Liver (tissue), 3 donors: ENCODE measurements around the gene CRABP2.

Source experiments
- EGR1 ChIP-seq, 2 donors: IDR thresholded peaks; 2 replicates each; pipeline ENCODE4 v1.6.1; 2016 to 2018; ENCODE audit warnings: antibody characterized with exemption in 2 of 2, low read depth in 2 of 2
- FOXA1 ChIP-seq: IDR thresholded peaks from 2 replicates; pipeline ENCODE4 v1.6.1; 2016; ENCODE audit warnings: antibody characterized with exemption
- GABPA ChIP-seq, 2 donors: IDR thresholded peaks in 1 of 2; conservative IDR thresholded peaks in 1 of 2; 2 replicates each; pipeline ENCODE4 v1.6.1; 2016; ENCODE audit warnings: antibody characterized with exemption in 2 of 2, mild to moderate bottlenecking in 1 of 2, moderate library complexity in 1 of 2
- HNF4G ChIP-seq: IDR thresholded peaks from 2 replicates; pipeline ENCODE4 v1.6.1; 2016; ENCODE audit warnings: antibody characterized with exemption
- JUND ChIP-seq, 2 donors: IDR thresholded peaks; 2 replicates each; pipeline ENCODE4 v1.6.1; 2016; ENCODE audit warnings: antibody characterized with exemption in 2 of 2
- RAD21 ChIP-seq, 2 donors: IDR thresholded peaks; 2 replicates each; pipeline ENCODE4 v1.6.1; 2016; ENCODE audit warnings: antibody characterized with exemption in 2 of 2, mild to moderate bottlenecking in 2 of 2
- SP1 ChIP-seq: IDR thresholded peaks from 2 replicates; pipeline ENCODE4 v1.6.1; 2018; ENCODE audit warnings: antibody characterized with exemption, mild to moderate bottlenecking
- TAF1 ChIP-seq: conservative IDR thresholded peaks from 2 replicates; pipeline ENCODE4 v1.6.1; 2016; ENCODE audit warnings: antibody characterized with exemption, mild to moderate bottlenecking
- YY1 ChIP-seq: IDR thresholded peaks from 2 replicates; pipeline ENCODE4 v1.6.1; 2016; ENCODE audit warnings: antibody characterized with exemption, mild to moderate bottlenecking
- TF ChIP-seq, protein P1 (sequence below): fragments of 150-350 bp; IDR thresholded peaks from 2 replicates; pipeline ENCODE4 v1.5.1; 2017; ENCODE audit warnings: improper control_type of control experiment, low read depth, low read length; ENCODE audit not compliant: missing input control
- TF ChIP-seq, protein P2 (sequence below): IDR thresholded peaks from 2 replicates; pipeline ENCODE4 v1.6.1; 2016; ENCODE audit warnings: antibody characterized with exemption
- TF ChIP-seq, protein P3 (sequence below): IDR thresholded peaks from 2 replicates; pipeline ENCODE4 v1.6.1; 2016; ENCODE audit warnings: antibody characterized with exemption, mild to moderate bottlenecking
- TF ChIP-seq, protein P4 (sequence below): IDR thresholded peaks from 2 replicates; pipeline ENCODE4 v1.6.1; 2016; ENCODE audit warnings: antibody characterized with exemption
- donor health status: healthy.
- donor health status: healthy.

DNA sequence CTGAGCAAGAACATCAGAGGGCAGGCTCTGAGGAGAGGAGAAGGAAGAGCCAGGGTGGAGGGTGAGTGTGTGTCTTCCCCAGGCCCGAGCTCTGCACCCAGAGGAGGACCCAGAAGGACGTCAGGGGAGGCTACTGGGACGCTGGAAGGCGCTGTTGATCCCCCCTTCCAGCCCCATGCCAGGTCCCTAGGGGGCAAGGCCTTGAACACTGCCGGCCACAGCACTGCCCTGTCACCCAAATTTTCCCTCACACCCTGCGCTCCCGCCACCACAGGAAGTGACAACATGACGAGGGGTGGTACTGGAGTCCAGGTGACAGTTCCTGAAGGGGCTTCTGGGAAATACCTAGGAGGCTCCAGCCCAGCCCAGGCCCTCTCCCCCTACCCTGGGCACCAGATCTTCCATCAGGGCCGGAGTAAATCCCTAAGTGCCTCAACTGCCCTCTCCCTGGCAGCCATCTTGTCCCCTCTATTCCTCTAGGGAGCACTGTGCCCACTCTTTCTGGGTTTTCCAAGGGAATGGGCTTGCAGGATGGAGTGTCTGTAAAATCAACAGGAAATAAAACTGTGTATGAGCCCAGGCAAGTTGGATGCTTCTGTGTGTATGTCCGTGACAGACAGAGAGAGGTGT lies 46.3 kb downstream of the CRABP2 start:
- TF ChIP-seq, protein P1, sequence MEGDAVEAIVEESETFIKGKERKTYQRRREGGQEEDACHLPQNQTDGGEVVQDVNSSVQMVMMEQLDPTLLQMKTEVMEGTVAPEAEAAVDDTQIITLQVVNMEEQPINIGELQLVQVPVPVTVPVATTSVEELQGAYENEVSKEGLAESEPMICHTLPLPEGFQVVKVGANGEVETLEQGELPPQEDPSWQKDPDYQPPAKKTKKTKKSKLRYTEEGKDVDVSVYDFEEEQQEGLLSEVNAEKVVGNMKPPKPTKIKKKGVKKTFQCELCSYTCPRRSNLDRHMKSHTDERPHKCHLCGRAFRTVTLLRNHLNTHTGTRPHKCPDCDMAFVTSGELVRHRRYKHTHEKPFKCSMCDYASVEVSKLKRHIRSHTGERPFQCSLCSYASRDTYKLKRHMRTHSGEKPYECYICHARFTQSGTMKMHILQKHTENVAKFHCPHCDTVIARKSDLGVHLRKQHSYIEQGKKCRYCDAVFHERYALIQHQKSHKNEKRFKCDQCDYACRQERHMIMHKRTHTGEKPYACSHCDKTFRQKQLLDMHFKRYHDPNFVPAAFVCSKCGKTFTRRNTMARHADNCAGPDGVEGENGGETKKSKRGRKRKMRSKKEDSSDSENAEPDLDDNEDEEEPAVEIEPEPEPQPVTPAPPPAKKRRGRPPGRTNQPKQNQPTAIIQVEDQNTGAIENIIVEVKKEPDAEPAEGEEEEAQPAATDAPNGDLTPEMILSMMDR = no peak
- TF ChIP-seq, protein P2, sequence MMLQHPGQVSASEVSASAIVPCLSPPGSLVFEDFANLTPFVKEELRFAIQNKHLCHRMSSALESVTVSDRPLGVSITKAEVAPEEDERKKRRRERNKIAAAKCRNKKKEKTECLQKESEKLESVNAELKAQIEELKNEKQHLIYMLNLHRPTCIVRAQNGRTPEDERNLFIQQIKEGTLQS = no peak
- no peak for TF ChIP-seq JUND (IDR thresholded peaks at IDR 0.05)
- no peak for TF ChIP-seq TAF1
- TF ChIP-seq, protein P3, sequence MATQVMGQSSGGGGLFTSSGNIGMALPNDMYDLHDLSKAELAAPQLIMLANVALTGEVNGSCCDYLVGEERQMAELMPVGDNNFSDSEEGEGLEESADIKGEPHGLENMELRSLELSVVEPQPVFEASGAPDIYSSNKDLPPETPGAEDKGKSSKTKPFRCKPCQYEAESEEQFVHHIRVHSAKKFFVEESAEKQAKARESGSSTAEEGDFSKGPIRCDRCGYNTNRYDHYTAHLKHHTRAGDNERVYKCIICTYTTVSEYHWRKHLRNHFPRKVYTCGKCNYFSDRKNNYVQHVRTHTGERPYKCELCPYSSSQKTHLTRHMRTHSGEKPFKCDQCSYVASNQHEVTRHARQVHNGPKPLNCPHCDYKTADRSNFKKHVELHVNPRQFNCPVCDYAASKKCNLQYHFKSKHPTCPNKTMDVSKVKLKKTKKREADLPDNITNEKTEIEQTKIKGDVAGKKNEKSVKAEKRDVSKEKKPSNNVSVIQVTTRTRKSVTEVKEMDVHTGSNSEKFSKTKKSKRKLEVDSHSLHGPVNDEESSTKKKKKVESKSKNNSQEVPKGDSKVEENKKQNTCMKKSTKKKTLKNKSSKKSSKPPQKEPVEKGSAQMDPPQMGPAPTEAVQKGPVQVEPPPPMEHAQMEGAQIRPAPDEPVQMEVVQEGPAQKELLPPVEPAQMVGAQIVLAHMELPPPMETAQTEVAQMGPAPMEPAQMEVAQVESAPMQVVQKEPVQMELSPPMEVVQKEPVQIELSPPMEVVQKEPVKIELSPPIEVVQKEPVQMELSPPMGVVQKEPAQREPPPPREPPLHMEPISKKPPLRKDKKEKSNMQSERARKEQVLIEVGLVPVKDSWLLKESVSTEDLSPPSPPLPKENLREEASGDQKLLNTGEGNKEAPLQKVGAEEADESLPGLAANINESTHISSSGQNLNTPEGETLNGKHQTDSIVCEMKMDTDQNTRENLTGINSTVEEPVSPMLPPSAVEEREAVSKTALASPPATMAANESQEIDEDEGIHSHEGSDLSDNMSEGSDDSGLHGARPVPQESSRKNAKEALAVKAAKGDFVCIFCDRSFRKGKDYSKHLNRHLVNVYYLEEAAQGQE = no peak
- no peak for TF ChIP-seq RAD21 (IDR thresholded peaks at IDR 0.05)
- TF ChIP-seq, protein P4, sequence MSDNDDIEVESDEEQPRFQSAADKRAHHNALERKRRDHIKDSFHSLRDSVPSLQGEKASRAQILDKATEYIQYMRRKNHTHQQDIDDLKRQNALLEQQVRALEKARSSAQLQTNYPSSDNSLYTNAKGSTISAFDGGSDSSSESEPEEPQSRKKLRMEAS = no peak
- no peak for TF ChIP-seq YY1
- no peak for TF ChIP-seq EGR1 (IDR thresholded peaks at IDR 0.05; ENCODE audit: low read depth in 2 of 2)
- TF ChIP-seq GABPA (IDR thresholded peaks at IDR 0.05 in 1 of 2, conservative IDR thresholded peaks at IDR 0.05 in 1 of 2) = no peak
- no peak for TF ChIP-seq SP1
- TF ChIP-seq FOXA1 = no peak
- TF ChIP-seq HNF4G = no peak
